Measurements from ENCODE around the gene RAB11FIP3. TPM values are rescaled to one million over a fixed set of nuclear protein-coding genes. Genes with fewer than 3 reads are reported as not detected.

The RAB11FIP3 gene
- total RNA-seq, 1 donor from 2014 or later = 28.3 TPM

GRCh38 chr16:567373-568256 lies 142.2 kb downstream of the RAB11FIP3 start:
- no peak for DNase-seq
- no peak for ATAC-seq
- intact Hi-C loops (cut with micrococcal nuclease) = no loop called here

GRCh38 chr16:568401-569258 lies 143.2 kb downstream of the RAB11FIP3 start:
- ATAC-seq = no peak
- DNase-seq = no peak
- intact Hi-C loops (cut with micrococcal nuclease) = no loop called here

GRCh38 chr16:569445-570254 lies 144.2 kb downstream of the RAB11FIP3 start, which contains the start of gene PIGQ:
Gene PIGQ (plus strand): TSS chr16:569968. CDS start chr16:574075, 4,107 bp downstream.
- peak; percentile 76 for DNase-seq
- intact Hi-C loops (cut with micrococcal nuclease) = no loop called here
- ATAC-seq = peak; percentile 67

Small RNA genes within 50 kb of the gene (microRNA-seq; reads per million reads assigned to microRNA genes)
- not detected for gene MIR3176 (ENCODE audit: borderline number of aligned reads)
- gene MIR5587 (ENCODE audit: borderline number of aligned reads) = not detected

Other genes with a start within 250 kb of the RAB11FIP3 start
- gene HBA1, start 249.0 kb upstream of the RAB11FIP3 start, total RNA-seq = 48.9 TPM
- gene HBQ1, start 245.2 kb upstream of the RAB11FIP3 start, total RNA-seq = not detected
- 25.4 TPM for gene LUC7L, start 196.2 kb upstream of the RAB11FIP3 start, total RNA-seq
- 143 TPM for gene FAM234A, start 190.8 kb upstream of the RAB11FIP3 start, total RNA-seq
- gene RGS11, start 149.7 kb upstream of the RAB11FIP3 start, total RNA-seq = 14.8 TPM
- gene ARHGDIG, start 145.1 kb upstream of the RAB11FIP3 start, total RNA-seq = 14.9 TPM
- 2.6 TPM for gene PDIA2, start 142.5 kb upstream of the RAB11FIP3 start, total RNA-seq
- gene AXIN1, start 72.9 kb upstream of the RAB11FIP3 start, total RNA-seq = 14.4 TPM
- 77.2 TPM for gene MRPL28, start 55.1 kb upstream of the RAB11FIP3 start, total RNA-seq
- 34.2 TPM for gene PGAP6, start 43.7 kb upstream of the RAB11FIP3 start, total RNA-seq
- gene NME4, start 28.4 kb upstream of the RAB11FIP3 start, total RNA-seq = 89.2 TPM
- 9.8 TPM for gene DECR2, start 23.8 kb upstream of the RAB11FIP3 start, total RNA-seq
- gene CAPN15, start 102.1 kb downstream of the RAB11FIP3 start, total RNA-seq = 17.8 TPM
- gene PRR35, start 134.7 kb downstream of the RAB11FIP3 start, total RNA-seq = not detected
- 0.52 TPM for gene NHLRC4, start 141.4 kb downstream of the RAB11FIP3 start, total RNA-seq
- 16.9 TPM for gene PIGQ, start 144.3 kb downstream of the RAB11FIP3 start, total RNA-seq
- 11.4 TPM for gene RAB40C, start 164.4 kb downstream of the RAB11FIP3 start, total RNA-seq
- gene WFIKKN1, start 205.3 kb downstream of the RAB11FIP3 start, total RNA-seq = 0.10 TPM
- 62.2 TPM for gene METTL26, start 210.7 kb downstream of the RAB11FIP3 start, total RNA-seq
- 187 TPM for gene MCRIP2, start 216.2 kb downstream of the RAB11FIP3 start, total RNA-seq
- gene WDR90, start 223.7 kb downstream of the RAB11FIP3 start, total RNA-seq = 10.9 TPM
- 88.8 TPM for gene RHOT2, start 242.5 kb downstream of the RAB11FIP3 start, total RNA-seq